ENCODE results near the gene WSB1. TPM values are rescaled to one million over a fixed set of nuclear protein-coding genes. Genes with fewer than 3 reads are reported as not detected.

WSB1 gene
- total RNA-seq, 4 donors from 2014 or later, result 33.1 to 105 (median 55.6) TPM

DNA sequence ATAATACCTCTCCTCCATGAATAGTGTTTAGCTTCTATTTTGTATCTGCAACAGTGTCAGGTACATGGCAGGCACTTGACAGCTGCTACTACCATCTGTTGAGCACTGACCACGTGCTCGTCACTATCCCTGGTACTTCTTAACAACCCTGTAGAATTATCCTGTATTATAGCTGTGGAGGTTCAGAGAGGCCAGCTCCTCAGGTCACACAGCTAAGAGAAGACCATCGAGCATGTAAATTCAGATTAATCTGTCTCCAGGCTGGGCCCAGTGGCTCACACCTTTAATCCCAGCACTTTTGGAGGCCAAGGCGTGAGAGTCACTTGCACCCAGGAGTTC lies 26.3 kb downstream of the WSB1 start:
- TF ChIP-seq POLR2A (IDR thresholded peaks at IDR 0.05), result no peak
- TF ChIP-seq, protein P1, sequence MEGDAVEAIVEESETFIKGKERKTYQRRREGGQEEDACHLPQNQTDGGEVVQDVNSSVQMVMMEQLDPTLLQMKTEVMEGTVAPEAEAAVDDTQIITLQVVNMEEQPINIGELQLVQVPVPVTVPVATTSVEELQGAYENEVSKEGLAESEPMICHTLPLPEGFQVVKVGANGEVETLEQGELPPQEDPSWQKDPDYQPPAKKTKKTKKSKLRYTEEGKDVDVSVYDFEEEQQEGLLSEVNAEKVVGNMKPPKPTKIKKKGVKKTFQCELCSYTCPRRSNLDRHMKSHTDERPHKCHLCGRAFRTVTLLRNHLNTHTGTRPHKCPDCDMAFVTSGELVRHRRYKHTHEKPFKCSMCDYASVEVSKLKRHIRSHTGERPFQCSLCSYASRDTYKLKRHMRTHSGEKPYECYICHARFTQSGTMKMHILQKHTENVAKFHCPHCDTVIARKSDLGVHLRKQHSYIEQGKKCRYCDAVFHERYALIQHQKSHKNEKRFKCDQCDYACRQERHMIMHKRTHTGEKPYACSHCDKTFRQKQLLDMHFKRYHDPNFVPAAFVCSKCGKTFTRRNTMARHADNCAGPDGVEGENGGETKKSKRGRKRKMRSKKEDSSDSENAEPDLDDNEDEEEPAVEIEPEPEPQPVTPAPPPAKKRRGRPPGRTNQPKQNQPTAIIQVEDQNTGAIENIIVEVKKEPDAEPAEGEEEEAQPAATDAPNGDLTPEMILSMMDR (IDR thresholded peaks at IDR 0.05), result no peak
- H3K4me3 ChIP-seq (ENCODE audit: low read depth, poor library complexity, severe bottlenecking), result no peak overlapping the region
- WGBS, 2 donors, result 70 to 71% methylated on average over 4 of the region's 4 CpGs
- intact Hi-C loops (cut with DNase I; ENCODE audit: low total_unique reads), result no loop called here
- DNase-seq (ENCODE audit: low spot score in 2 of 2), result no peak

DNA sequence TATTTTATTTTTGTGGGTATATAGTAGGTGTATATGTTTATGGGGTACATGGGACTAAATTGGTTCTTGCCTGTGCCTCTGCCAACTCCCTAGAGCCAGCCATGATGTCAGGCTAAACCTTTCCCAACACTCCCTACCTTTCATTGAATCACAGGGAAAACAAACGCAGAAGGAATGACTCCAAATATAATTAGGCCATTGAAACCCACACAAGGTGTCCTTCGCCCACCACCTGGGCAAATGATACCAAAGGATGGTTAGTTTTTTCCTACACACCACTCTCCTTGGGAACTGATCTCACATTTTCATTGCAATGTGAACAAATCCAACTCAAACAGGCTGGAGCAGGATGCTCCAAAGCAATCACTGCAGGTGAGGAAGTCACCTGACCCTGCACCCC lies 27.5 kb downstream of the WSB1 start:
- H3K4me3 ChIP-seq (ENCODE audit: low read depth, poor library complexity, severe bottlenecking), result no peak overlapping the region
- TF ChIP-seq, protein P1 (IDR thresholded peaks at IDR 0.05), result no peak
- no peak for DNase-seq (ENCODE audit: low spot score in 2 of 2)
- 60 to 75% methylated on average over 2 of the region's 2 CpGs for WGBS, 2 donors
- intact Hi-C loops (cut with DNase I; ENCODE audit: low total_unique reads), result no loop called here

DNA sequence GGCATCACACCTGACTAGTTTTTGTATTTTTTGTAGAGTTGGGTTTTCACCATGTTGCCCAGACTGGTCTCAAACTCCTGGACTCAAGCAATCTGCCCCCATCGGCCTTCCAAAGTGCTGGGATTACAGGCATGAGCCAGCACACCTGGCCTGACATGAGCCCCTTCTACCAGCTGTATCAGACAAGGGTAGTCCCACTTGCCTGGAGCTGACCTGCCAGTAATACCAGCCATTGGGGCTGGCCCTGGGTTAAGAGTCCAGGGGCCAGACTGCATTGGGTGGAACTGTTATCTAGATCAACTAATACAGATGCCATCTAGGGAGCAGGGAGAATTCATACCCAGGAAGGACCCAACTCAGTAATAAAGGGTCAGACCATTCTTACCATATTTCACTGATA lies 28.1 kb downstream of the WSB1 start:
- TF ChIP-seq, protein P1 (IDR thresholded peaks at IDR 0.05), result no peak
- no peak for TF ChIP-seq POLR2A (IDR thresholded peaks at IDR 0.05)
- WGBS, 2 donors, result 86 to 100% methylated on average over 1 of the region's 1 CpG
- DNase-seq (ENCODE audit: low spot score in 2 of 2), result no peak
- intact Hi-C loops (cut with DNase I; ENCODE audit: low total_unique reads), result no loop called here
- H3K4me3 ChIP-seq (ENCODE audit: low read depth, poor library complexity, severe bottlenecking), result no peak overlapping the region

DNA sequence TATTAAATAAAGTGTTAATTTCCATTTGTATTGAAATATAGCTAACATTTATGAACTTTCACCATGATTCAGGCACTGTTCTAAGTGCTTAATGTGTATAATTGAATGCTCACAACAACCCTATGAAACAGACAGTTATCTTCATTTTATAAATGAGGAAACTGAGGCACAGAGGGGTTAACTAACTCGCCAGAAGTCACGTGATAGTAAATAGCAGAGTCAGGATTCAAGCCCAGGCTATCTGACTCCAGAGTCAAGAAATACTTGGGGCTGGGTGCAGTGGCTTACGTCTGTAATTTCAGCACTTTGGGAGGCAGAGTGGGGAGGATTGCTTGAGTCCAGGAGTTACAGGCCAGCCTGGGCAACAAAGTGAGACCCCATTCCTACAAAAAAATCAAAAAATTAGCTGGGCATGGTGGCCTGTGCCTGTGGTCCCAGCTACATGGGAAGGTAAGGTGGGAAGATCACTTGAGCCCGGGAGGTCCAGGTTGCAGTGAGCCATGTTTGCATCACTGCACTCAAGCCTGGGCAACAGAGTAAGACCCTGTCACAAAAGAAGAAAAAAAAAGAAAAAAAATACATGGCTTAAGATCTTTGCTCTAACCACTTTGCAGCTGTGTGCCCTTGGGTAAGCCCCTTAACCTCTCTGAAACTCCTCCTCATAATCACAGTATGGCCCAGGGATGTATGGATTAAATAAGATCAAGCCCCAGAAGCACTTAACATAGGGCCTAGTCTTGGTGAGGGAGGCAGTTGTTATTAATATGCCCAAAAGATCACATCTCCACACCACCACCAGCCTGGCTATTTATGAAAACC lies 29.0 kb downstream of the WSB1 start:
- intact Hi-C loops (cut with DNase I; ENCODE audit: low total_unique reads), result no loop called here

DNA sequence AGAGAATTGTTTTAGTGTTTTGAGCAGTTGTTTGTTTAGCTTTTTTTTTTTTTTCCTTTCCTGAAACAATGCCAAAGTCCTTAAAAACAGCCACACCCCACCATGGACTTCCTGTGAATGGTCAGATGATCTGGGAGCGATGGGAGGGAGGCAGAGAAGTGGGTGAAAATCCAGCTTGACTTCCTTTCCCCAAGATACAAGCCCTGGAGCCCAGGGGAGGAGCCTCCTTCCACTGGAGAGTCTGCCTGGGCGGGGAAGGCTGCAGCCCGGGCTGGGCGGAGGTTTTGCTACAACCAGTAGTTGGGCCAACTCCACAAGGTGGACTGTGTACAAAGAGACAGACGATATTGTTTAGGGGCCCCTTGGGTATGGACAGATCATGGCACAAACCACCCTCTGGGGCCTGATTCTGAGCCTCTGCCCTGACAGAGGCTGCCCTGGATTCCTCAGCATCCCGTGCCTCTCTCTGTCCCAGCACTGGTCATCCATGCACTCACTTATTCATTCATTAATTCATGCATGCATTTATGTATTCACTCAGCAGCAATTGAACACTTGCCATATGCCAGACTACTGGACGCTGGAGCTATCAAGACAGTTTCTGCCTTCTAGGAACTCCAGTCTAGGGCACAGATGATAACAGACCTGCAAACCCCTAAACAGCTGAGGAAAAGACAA lies 29.8 kb downstream of the WSB1 start:
- peak; percentile 83 to 96 for DNase-seq (ENCODE audit: low spot score in 2 of 2)
- WGBS, 2 donors, result 11 to 20% methylated on average over 5 to 7 of the region's 7 CpGs
- intact Hi-C loops (cut with DNase I; ENCODE audit: low total_unique reads), result no loop called here
- TF ChIP-seq, protein P1 (IDR thresholded peaks at IDR 0.05), result no peak
- no peak for TF ChIP-seq POLR2A (IDR thresholded peaks at IDR 0.05)
- H3K4me3 ChIP-seq (ENCODE audit: low read depth, poor library complexity, severe bottlenecking), result no peak overlapping the region

More for the DNA sequence above, 29.0 kb downstream of the WSB1 start:
- TF ChIP-seq, protein P1 (IDR thresholded peaks at IDR 0.05), result no peak
- DNase-seq (ENCODE audit: low spot score in 2 of 2), result peak in 1 of 2 donors; percentile 45
- WGBS, 2 donors, result 69 to 76% methylated on average over 4 of the region's 4 CpGs
- H3K4me3 ChIP-seq (ENCODE audit: low read depth, poor library complexity, severe bottlenecking), result no peak overlapping the region

All from lower leg skin (tissue), 4 donors.